ENCODE results near the gene PCAT6.
"Not testable (repeated sequence)": the region's sequence is repeated elsewhere in the genome, so short reads cannot be mapped to it uniquely, and the experiment has no call there.

PCAT6 gene

GRCh38 chr1:202805886-202806844, 4.6 kb upstream of the PCAT6 start:
- DNase-seq = peak; percentile 16
- in situ Hi-C loops (cut with HindIII; ENCODE audit: low pct_ligation_motif_present, low pct_unique_long_range_greater_than_20kb, low sequenced_read_pairs) = no loop called here

DNA sequence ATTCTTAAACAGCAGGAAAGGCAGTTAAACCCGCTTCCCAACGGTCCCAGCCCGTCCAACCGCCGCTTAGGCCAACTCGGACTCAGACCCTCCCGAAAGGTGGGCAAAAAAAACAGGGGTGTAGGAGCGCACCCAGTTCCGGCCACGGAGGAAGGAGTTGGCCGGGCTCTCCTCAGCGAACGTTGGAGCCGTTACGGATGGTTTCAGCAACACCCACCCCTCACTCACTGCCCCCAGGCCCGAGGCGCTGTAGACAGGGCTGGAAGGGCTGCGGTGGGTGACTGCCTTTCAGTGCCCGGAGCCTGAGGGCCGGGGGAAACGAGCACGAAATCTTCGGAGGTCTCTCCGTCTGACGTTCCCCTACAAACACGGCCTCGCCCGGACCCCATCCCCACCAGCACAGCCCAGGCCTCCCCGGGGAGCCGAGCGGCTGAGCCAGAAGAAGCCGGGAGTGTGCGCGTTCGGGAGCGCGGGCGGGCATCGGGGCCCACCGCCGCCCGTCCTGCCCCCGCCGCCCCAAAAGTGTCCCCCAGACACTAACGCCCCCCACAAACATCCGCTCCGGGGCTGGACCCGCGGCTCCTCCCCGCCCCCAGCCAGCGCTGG, 3.8 kb upstream of the PCAT6 start:
- in situ Hi-C loops (cut with HindIII; ENCODE audit: low pct_ligation_motif_present, low pct_unique_long_range_greater_than_20kb, low sequenced_read_pairs) = no loop called here
- peak; percentile 39 for DNase-seq

- DNase-seq = peak; percentile 55
- in situ Hi-C loops (cut with HindIII; ENCODE audit: low pct_ligation_motif_present, low pct_unique_long_range_greater_than_20kb, low sequenced_read_pairs) = no loop called here
Measured at GRCh38 chr1:202807451-202807925, 3.3 kb upstream of the PCAT6 start.

DNA sequence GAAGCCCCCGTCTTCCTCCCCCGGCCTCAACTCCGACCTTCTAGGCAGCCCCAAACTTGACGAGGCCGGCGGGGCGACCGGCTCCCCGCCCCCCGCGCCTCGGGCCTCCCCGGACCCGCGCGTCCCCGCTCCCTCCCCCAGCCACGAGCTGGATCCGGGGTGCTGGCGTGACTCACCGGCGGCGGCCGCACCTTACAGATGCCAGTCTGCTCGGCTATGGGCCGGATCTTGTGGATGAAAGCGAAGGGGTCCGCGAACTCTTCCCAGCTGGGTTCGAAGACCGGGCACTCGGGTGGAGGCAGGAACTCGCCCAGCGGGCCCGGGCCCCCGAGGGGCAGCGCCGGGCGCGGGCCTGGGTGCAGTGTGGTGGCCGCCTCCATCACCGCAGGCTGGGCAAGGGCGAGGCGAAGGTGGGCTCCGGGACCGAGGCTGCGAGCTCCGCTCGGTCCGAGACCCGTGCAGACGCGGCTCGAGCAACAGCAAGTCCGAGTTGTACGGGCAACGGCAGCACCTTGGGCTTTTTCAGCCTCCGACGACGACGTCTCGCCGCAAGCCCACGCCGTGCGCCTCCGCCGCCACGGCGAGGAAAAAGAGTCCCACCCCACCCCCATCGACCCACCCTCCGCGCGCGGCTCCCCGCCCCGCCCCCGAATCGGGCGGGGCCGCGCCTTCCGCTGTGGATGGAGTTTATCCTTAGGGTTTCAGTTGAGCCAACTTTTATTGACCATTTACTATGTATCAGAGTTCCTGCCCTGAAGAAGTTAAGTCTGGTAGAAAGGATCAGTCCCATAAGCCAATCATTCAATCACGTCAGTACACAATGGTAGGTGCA, 2.6 kb upstream of the PCAT6 start, which contains the start of gene KDM5B:
Gene KDM5B (minus strand): TSS at position 496 of the 832 bp plus-strand sequence. CDS start 116 bp downstream, at position 380.
- in situ Hi-C loops (cut with HindIII; ENCODE audit: low pct_ligation_motif_present, low pct_unique_long_range_greater_than_20kb, low sequenced_read_pairs) = no loop called here
- DNase-seq = peak; percentile 70

GRCh38 chr1:202809597-202810159, 1.1 kb upstream of the PCAT6 start:
- in situ Hi-C loops (cut with HindIII; ENCODE audit: low pct_ligation_motif_present, low pct_unique_long_range_greater_than_20kb, low sequenced_read_pairs) = no loop called here
- DNase-seq = no peak

- in situ Hi-C loops (cut with HindIII; ENCODE audit: low pct_ligation_motif_present, low pct_unique_long_range_greater_than_20kb, low sequenced_read_pairs) = no loop called here
- no peak for DNase-seq
Measured at GRCh38 chr1:202810193-202810614, 550 bp upstream of the PCAT6 start.

DNA sequence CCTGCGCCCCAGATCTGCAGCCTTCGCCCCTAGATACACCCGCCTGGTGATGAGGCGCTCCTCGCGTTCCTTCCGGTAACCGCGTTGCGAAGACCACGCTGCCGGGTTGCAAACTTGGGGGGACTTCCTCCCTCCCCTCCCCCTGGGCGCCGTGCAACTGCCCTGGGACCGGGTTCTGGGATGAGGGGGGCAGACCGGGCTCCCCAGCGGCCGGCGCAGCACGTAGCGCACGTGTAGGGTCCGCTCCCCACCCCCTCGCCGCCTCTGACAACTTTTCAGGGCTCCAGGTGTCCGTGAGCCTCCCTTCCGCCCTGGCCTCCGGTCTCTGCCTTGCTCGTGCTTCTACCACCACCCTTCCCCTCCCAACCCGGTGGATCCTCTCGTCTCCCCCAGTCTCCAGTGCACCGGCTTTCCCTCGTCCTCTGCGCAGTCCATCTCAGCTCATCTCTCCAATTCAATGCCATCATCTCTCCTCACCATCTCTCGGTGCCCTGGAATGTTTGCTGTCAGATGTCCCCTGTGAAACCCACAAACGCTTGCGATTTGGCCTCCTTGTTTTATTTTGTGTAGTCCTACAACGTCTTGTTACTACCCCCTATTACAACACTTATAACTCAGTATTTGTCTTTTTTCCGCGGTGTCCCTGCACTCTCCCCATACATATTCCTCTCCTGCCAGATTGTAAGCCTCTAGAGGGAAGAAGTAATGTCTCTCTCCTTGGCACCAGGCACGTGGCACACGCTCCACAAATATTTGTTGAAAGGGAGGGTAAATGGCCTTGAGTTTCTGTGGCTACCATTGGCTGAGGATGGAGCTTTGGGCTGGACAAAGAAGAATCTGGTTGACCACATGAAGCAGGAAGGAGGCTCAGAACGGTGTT, 782 bp downstream of the PCAT6 start:
- in situ Hi-C loops (cut with HindIII; ENCODE audit: low pct_ligation_motif_present, low pct_unique_long_range_greater_than_20kb, low sequenced_read_pairs) = no loop called here
- DNase-seq = no peak

- in situ Hi-C loops (cut with HindIII; ENCODE audit: low pct_ligation_motif_present, low pct_unique_long_range_greater_than_20kb, low sequenced_read_pairs) = no loop called here
- DNase-seq = no peak
Measured at GRCh38 chr1:202812176-202813026, 1.6 kb downstream of the PCAT6 start.

DNA sequence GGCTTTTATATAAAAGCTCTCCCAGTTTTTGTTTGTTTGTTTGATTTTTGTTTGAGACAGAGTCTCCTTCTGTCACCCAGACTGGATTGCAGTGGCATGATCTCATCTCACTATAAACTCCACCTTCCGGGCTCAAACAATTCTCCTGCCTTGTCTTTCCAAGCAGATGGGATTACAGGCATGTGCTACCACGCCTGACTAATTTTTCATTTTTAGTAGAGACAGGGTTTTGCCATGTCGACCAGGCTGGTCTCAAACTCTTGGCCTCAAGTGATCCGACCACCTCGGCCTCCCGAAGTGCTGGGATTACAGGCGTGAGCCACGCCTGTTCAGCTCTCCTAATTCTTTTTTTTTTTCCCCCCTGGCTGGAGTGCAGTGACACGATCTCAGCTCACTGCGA, 4.4 kb downstream of the PCAT6 start:
- in situ Hi-C loops (cut with HindIII; ENCODE audit: low pct_ligation_motif_present, low pct_unique_long_range_greater_than_20kb, low sequenced_read_pairs) = no loop called here
- no peak for DNase-seq

GRCh38 chr1:202818819-202819218, 8.1 kb downstream of the PCAT6 start:
- in situ Hi-C loops (cut with HindIII; ENCODE audit: low pct_ligation_motif_present, low pct_unique_long_range_greater_than_20kb, low sequenced_read_pairs) = no loop called here
- no peak for DNase-seq

GRCh38 chr1:202821467-202821866, 10.7 kb downstream of the PCAT6 start:
- in situ Hi-C loops (cut with HindIII; ENCODE audit: low pct_ligation_motif_present, low pct_unique_long_range_greater_than_20kb, low sequenced_read_pairs) = no loop called here
- DNase-seq = no peak

- in situ Hi-C loops (cut with HindIII; ENCODE audit: low pct_ligation_motif_present, low pct_unique_long_range_greater_than_20kb, low sequenced_read_pairs) = no loop called here
- DNase-seq = no peak
Measured at GRCh38 chr1:202825748-202826147, 15.0 kb downstream of the PCAT6 start.

DNA sequence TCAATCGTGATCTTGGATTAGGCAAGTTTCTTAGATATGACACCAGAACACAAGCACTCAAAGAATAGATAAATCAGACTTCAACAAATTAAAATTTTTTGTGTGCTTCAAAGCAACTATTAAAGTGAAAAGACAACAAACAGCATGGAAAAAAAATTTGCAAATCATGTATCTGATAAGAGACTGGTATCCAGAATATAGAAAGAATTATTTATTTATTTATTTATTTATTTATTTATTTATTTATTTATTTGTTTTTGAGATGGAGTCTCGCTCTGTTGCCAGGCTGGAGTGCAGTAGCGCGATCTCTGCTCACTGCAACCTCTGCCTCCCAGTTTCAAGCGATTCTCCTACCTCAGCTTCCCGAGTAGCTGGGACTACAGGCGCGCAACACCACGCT, 18.5 kb downstream of the PCAT6 start:
- in situ Hi-C loops (cut with HindIII; ENCODE audit: low pct_ligation_motif_present, low pct_unique_long_range_greater_than_20kb, low sequenced_read_pairs); DNase-seq: not testable (repeated sequence)

DNA sequence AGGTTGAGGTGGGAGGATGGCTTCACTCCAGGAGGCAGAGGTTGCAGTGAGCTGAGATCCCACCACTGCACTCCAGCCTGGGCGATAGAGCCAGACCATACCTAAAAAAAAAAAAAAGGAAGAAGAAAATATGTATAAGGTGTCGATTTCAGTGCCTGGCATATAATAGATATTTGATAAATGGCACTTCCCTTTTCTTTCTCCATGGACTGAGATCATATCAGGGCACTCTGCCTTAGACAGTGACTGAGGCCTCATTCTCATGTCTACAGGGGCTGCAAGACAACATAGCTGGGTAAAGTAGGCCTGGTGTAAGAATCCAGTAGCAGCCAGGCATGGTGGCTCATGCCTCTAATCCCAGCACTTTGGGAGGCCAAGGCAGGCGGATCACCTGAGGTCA, 21.2 kb downstream of the PCAT6 start:
- DNase-seq = no peak

GRCh38 chr1:202834771-202835547, 24.2 kb downstream of the PCAT6 start:
- no peak for DNase-seq
- in situ Hi-C loops (cut with HindIII; ENCODE audit: low pct_ligation_motif_present, low pct_unique_long_range_greater_than_20kb, low sequenced_read_pairs) = no loop called here

More for the DNA sequence above, 21.2 kb downstream of the PCAT6 start:
- in situ Hi-C loops (cut with HindIII; ENCODE audit: low pct_ligation_motif_present, low pct_unique_long_range_greater_than_20kb, low sequenced_read_pairs) = no loop called here

DNA sequence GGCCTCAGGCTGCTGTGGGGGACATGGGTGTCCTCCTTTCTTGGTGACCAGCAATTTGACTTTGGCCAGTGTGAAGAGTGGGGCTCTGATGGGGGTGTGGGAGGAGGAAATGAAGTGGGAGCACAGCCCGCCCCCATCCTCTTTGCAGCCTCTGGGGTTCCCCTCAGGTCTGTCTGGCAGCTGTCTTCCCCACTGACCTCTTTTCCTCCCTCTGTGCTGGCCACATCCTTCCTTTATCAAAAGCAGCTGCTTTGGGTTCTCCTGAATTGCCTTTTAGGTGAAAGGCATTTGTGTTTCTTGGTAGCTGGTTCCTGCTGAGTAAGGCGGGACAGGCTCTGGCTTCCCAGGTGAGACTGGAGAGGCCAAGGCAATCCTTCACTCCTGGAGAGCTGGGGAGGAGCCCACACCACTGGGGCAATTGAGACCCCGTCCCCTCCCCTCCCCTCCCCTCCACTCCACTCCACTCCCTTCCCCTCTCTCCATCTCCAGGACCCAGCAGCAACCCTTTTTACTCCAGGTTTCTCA, 24.9 kb downstream of the PCAT6 start:
- DNase-seq = no peak
- in situ Hi-C loops (cut with HindIII; ENCODE audit: low pct_ligation_motif_present, low pct_unique_long_range_greater_than_20kb, low sequenced_read_pairs) = no loop called here
